GM06990 (cell line): ENCODE results near the gene CWC22.

Experiments used
- DNase-seq: peaks from one replicate; pipeline ENCODE4 v3.0.0-alpha.2; 2011; ENCODE audit not compliant: insufficient read length; ENCODE audit errors: extremely low read depth
- H3K27me3 ChIP-seq: replicated peaks from 2 replicates; pipeline ENCODE4 v1.6.0; 2011; ENCODE audit warnings: low read length; ENCODE audit not compliant: control insufficient read depth, insufficient read depth
- H3K36me3 ChIP-seq: 2 replicates; pipeline ENCODE4 v1.5.1; 2011; ENCODE audit warnings: low read length; ENCODE audit not compliant: control insufficient read depth, insufficient read depth
- H3K4me3 ChIP-seq: replicated peaks from 2 replicates; pipeline ENCODE4 v1.5.1; 2011; ENCODE audit warnings: low read depth, mild to moderate bottlenecking, control low read depth, low read length
- CTCF ChIP-seq: IDR thresholded peaks from 2 replicates; pipeline ENCODE4 v1.5.1; 2011; ENCODE audit warnings: low read length, control low read depth, mild to moderate bottlenecking, inconsistent platforms; ENCODE audit not compliant: insufficient read depth, poor library complexity, severe bottlenecking

CWC22 gene

GRCh38 chr2:180021850-180022249 lies 14.8 kb upstream of the CWC22 start:
- no peak for TF ChIP-seq CTCF
- no peak overlapping the region for H3K4me3 ChIP-seq
- H3K36me3 ChIP-seq = no peaks in the 10 kb centered on the region
- DNase-seq = no peak
- no peaks in the 10 kb centered on the region for H3K27me3 ChIP-seq

DNA sequence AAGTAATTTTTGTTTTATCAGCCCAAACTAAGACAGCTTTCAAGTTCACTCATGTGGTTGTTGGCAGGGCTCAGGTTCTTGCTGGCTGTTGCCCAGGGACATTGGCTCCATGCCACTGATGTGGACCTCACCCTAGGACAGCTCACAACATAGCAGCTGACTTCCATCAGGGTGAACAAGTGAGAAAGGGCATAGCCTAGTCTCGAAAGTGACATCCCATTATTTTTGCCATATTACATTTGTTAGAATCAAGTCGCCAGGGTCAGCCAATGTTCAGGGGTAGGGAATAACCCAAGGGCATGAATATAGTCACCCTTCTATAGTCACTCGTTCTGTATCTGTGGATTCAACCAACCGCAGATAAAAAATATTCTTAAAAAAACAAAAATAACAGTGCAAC lies 10.7 kb upstream of the CWC22 start:
- Histone ChIP-seq H3K27me3 (no peaks in the 10 kb centered on the region), H3K36me3 (no peaks in the 10 kb centered on the region), H3K4me3 (no peak overlapping the region)
- DNase-seq = no peak
- no peak for TF ChIP-seq CTCF

- no peak for TF ChIP-seq CTCF
- Histone ChIP-seq H3K36me3 (no peaks in the 10 kb centered on the region), H3K27me3 (no peaks in the 10 kb centered on the region), H3K4me3 (no peak overlapping the region)
- DNase-seq = no peak
Observed at GRCh38 chr2:180016937-180017336, 9.8 kb upstream of the CWC22 start.

DNA sequence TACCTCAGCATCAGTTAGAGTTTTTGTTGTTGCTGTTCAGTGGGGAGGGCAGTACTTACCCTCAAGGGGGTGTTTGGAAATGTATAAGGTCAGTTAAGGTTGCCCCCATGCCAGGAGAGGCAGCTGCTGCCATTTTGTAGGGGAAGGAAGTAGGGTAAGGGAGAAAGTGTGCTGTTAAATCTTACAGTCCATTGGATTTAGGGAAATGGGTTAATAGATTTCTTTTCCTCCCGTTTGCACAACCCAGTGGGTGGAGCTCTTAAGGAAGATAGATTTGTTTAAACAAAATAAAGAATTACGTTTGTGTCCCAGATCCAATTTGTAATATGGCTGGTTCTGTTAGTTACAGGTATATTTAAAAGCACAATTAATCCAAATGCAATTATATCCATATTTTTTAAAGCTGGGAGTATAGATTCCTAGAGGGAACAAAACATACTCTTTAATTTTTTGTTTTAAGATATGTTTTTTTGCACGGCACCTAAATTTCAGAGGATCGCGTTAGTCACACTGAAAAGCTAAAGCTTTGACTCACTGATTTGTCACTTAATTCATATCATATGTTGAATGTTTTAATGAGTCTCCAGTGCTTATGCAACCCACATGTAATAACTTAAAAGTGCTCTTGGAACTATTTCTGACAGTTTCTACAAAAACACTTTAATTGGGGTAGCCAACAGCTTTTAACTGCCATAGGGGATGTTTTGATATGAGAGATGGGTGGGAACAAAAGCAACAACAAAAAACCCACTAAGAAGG lies 9.0 kb upstream of the CWC22 start:
- no peak overlapping the region for H3K4me3 ChIP-seq
- TF ChIP-seq CTCF = no peak

DNA sequence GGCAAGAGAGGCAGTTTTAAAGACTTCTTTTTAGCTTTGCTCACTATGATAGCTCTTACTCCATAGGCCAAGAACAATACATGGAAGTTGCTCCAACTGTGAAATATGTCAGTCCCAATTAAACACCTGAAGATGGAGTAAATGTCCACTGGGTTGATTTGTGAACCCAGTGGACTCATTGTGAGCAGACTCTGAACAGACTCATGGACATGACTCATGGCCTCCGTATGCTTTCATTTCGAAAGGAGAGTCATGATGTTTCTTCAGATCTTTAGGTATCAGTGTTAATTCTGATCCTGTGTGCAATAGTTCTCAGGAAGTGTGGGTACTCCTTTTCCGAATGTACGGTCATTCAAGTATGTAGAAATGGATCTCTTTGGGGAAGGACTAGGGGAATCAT lies 5.4 kb upstream of the CWC22 start:
- H3K27me3 ChIP-seq = no peaks in the 10 kb centered on the region
- TF ChIP-seq CTCF = no peak
- H3K4me3 ChIP-seq = no peak overlapping the region
- no peaks in the 10 kb centered on the region for H3K36me3 ChIP-seq
- no peak for DNase-seq

More for the DNA sequence above, 9.0 kb upstream of the CWC22 start:
- no peak for DNase-seq
- H3K27me3 ChIP-seq = no peaks in the 10 kb centered on the region
- H3K36me3 ChIP-seq = no peaks in the 10 kb centered on the region

DNA sequence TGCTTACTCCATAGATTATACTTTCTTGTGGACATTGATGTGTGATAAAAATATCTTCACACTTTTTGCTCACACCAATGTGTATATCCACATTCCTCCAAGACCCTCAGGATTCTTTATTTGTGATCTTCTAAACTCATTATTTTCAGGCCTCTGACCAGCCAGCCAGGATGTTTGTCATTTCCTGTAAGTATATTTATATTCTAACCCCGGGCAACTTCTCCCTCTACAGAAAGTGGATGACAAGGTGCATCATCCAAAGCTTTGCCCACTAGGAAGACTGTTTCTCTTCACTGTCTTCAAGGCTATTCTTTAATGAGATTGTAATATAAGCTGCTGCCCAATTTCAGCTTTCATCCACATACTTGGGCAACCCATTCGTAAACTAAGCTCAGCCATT lies 3.6 kb upstream of the CWC22 start:
- no peak for TF ChIP-seq CTCF
- DNase-seq = no peak
- no peak overlapping the region for H3K4me3 ChIP-seq
- no peaks in the 10 kb centered on the region for H3K27me3 ChIP-seq
- no peaks in the 10 kb centered on the region for H3K36me3 ChIP-seq
